ENCODE data around the gene LMCD1. TPM values are rescaled to one million over a fixed set of nuclear protein-coding genes. Genes with fewer than 3 reads are reported as not detected.

Gene LMCD1
- polyA plus RNA-seq, 1 experiment = 39.1 TPM

DNA sequence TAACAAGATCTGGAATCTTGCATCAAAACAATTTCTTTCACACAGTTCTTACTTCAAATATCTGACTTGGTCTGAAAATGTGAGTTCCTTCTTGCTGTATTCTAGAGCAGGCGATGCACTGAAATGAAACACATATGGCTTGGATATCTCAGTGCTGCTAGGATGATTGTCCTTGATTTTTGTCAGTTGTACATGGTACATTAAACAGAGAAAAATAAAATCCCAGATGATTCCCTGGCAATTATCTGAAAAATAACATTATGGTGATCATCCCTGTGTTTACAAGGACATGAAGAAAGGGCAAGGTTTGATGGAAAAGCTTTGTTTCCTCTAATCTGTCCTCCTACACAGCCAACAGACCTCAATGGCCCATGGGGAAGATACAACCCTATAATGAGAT lies 10.6 kb downstream of the LMCD1 start:
- H3K27ac ChIP-seq (ENCODE audit: low read depth, low read length) = no peak overlapping the region
- ChIA-PET CTCF (interaction anchor here (0.7 to 1.2 kb wide), 2 partner anchors 70 to 112 kb away, joined by 3 to 4 read pairs; no protein-coding TSS in a partner anchor), POLR2A (no interaction called here)
- H3K9me3 ChIP-seq (ENCODE audit: control insufficient read depth, insufficient read depth, low read length) = no peaks in the 10 kb centered on the region
- TF ChIP-seq, protein P1, sequence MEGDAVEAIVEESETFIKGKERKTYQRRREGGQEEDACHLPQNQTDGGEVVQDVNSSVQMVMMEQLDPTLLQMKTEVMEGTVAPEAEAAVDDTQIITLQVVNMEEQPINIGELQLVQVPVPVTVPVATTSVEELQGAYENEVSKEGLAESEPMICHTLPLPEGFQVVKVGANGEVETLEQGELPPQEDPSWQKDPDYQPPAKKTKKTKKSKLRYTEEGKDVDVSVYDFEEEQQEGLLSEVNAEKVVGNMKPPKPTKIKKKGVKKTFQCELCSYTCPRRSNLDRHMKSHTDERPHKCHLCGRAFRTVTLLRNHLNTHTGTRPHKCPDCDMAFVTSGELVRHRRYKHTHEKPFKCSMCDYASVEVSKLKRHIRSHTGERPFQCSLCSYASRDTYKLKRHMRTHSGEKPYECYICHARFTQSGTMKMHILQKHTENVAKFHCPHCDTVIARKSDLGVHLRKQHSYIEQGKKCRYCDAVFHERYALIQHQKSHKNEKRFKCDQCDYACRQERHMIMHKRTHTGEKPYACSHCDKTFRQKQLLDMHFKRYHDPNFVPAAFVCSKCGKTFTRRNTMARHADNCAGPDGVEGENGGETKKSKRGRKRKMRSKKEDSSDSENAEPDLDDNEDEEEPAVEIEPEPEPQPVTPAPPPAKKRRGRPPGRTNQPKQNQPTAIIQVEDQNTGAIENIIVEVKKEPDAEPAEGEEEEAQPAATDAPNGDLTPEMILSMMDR (IDR thresholded peaks at IDR 0.05; ENCODE audit: low read depth, low read length) = no peak
- no peak for DNase-seq (ENCODE audit: low read depth, low spot score)
- H3K27me3 ChIP-seq (ENCODE audit: control insufficient read depth, insufficient read depth, low read length) = no peaks in the 10 kb centered on the region
- no peak overlapping the region for H3K4me3 ChIP-seq (ENCODE audit: low read depth, low read length)

DNA sequence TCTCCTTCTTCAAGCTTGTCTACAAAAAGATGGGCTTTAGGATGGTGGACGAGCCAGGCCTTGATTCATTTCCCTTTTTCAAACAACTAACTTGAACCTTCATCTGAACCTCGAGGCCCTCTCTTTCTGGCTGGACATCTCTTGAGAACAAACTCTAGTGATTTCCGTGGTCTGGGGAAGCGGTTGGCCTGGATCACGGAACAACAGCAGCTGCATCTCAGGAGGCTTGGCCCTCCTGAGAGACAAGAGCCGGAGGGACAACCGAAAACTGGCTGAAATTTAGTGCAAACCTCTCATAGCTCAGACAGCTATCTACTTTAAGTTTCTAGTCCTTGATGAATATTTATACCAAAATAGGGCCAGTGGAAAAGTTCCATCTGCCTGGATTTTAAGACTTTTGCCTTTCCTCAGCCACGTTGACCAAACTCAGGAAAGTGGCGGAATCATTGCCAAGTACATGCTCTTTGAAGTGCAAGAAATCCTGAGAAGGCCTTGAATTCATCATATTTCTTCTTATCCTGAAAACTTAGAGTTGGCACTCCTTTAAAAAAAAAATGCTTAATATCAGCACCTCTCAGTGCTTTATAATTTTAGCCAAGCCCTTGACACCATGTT lies 14.5 kb downstream of the LMCD1 start:
- Histone ChIP-seq H3K9me3 (ENCODE audit: control insufficient read depth, insufficient read depth, low read length) (no peaks in the 10 kb centered on the region), H3K27me3 (ENCODE audit: control insufficient read depth, insufficient read depth, low read length) (no peaks in the 10 kb centered on the region), H3K4me3 (ENCODE audit: low read depth, low read length) (no peak overlapping the region), H3K27ac (ENCODE audit: low read depth, low read length) (no peak overlapping the region)
- no peak for DNase-seq (ENCODE audit: low read depth, low spot score)
- POLR2A ChIA-PET = interaction anchor here (0.5 kb wide), 1 partner anchor 61 kb away, joined by 3 read pairs; no protein-coding TSS in a partner anchor
- TF ChIP-seq, protein P1 (IDR thresholded peaks at IDR 0.05; ENCODE audit: low read depth, low read length) = no peak
- CTCF ChIA-PET = interaction anchor here (0.9 kb wide), 1 partner anchor 74 kb away, joined by 3 read pairs; no protein-coding TSS in a partner anchor

- POLR2A ChIA-PET = no interaction called here
- Histone ChIP-seq H3K4me3 (ENCODE audit: low read depth, low read length) (no peak overlapping the region), H3K9me3 (ENCODE audit: control insufficient read depth, insufficient read depth, low read length) (no peaks in the 10 kb centered on the region), H3K27ac (ENCODE audit: low read depth, low read length) (no peak overlapping the region), H3K27me3 (ENCODE audit: control insufficient read depth, insufficient read depth, low read length) (no peaks in the 10 kb centered on the region)
- TF ChIP-seq, protein P1 (IDR thresholded peaks at IDR 0.05; ENCODE audit: low read depth, low read length) = no peak
- DNase-seq (ENCODE audit: low read depth, low spot score) = no peak
- CTCF ChIA-PET = no interaction called here
These were observed 15.2 kb downstream of the LMCD1 start for GRCh38 chr3:8516783-8517182.

DNA sequence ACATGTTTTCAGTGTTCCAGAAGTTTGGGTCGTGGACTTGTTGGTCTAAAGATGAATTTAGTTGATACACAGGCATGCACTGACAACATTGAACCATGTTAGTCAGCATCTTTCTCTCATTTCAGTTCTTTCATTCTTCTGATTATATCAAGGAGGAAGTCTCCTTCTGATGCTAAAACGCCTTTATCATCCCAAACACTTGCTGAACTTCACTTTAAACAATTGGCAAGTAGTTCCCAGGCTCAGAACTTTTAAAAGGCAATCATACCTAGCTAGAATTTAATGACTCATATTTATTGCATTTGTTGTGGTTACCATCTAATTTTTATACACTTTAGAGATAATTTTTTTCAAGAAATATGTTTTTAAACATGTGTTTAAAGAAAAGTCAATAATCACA lies 15.9 kb downstream of the LMCD1 start:
- no peak overlapping the region for H3K4me3 ChIP-seq (ENCODE audit: low read depth, low read length)
- CTCF ChIA-PET = no interaction called here
- no peaks in the 10 kb centered on the region for H3K27me3 ChIP-seq (ENCODE audit: control insufficient read depth, insufficient read depth, low read length)
- no peak for DNase-seq (ENCODE audit: low read depth, low spot score)
- TF ChIP-seq, protein P1 (IDR thresholded peaks at IDR 0.05; ENCODE audit: low read depth, low read length) = no peak
- POLR2A ChIA-PET = interaction anchor here (1.6 kb wide), 1 partner anchor 59 kb away, joined by 4 read pairs; no protein-coding TSS in a partner anchor
- no peak overlapping the region for H3K27ac ChIP-seq (ENCODE audit: low read depth, low read length)
- no peaks in the 10 kb centered on the region for H3K9me3 ChIP-seq (ENCODE audit: control insufficient read depth, insufficient read depth, low read length)

- POLR2A ChIA-PET = interaction anchor here (1.6 kb wide), 1 partner anchor 59 kb away, joined by 4 read pairs; no protein-coding TSS in a partner anchor
These were observed 16.5 kb downstream of the LMCD1 start for GRCh38 chr3:8518138-8518537.

More at GRCh38 chr3:8518138-8518537, 16.5 kb downstream of the LMCD1 start:
- Histone ChIP-seq H3K9me3 (ENCODE audit: control insufficient read depth, insufficient read depth, low read length) (no peaks in the 10 kb centered on the region), H3K27me3 (ENCODE audit: control insufficient read depth, insufficient read depth, low read length) (no peaks in the 10 kb centered on the region), H3K27ac (ENCODE audit: low read depth, low read length) (peak overlapping the region; percentile 50), H3K4me3 (ENCODE audit: low read depth, low read length) (no peak overlapping the region)
- CTCF ChIA-PET = no interaction called here
- no peak for DNase-seq (ENCODE audit: low read depth, low spot score)
- TF ChIP-seq, protein P1 (IDR thresholded peaks at IDR 0.05; ENCODE audit: low read depth, low read length) = no peak
